ENCODE measurements around the gene GGA1. TPM values are rescaled to one million over a fixed set of nuclear protein-coding genes. Genes with fewer than 3 reads are reported as not detected.

GGA1 gene
- total and polyA plus RNA-seq, 10 of the 15 experiments (the other 5 are each of a cell fraction or from before 2014, with no cell fraction given), result 1.4 to 79.4 (median 44.4) TPM

GRCh38 chr22:37658133-37659065, 49.8 kb downstream of the GGA1 start, which contains the start of gene PDXP (continued):
- TF ChIP-seq PRDM15 (CRISPR knock-in tag; IDR thresholded peaks at IDR 0.05) (no peak), ETV6 (conservative IDR thresholded peaks at IDR 0.05 in 1 of 2, IDR thresholded peaks at IDR 0.05 in 1 of 2; ENCODE audit: borderline replicate concordance in 1 of 2, low read depth in 1 of 2) (no peak), CHD2 (IDR thresholded peaks at IDR 0.05; ENCODE audit: borderline replicate concordance, low read depth, low read length) (peak; percentile 89; the same call in 1 of the 2 replicates), ATF7 (IDR thresholded peaks at IDR 0.05; ENCODE audit: low read depth) (no peak), ZBTB4 (CRISPR knock-in tag; IDR thresholded peaks at IDR 0.05) (no peak)
- TF ChIP-seq, protein P1, sequence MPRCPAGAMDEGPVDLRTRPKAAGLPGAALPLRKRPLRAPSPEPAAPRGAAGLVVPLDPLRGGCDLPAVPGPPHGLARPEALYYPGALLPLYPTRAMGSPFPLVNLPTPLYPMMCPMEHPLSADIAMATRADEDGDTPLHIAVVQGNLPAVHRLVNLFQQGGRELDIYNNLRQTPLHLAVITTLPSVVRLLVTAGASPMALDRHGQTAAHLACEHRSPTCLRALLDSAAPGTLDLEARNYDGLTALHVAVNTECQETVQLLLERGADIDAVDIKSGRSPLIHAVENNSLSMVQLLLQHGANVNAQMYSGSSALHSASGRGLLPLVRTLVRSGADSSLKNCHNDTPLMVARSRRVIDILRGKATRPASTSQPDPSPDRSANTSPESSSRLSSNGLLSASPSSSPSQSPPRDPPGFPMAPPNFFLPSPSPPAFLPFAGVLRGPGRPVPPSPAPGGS (IDR thresholded peaks at IDR 0.05; ENCODE audit: borderline replicate concordance, insufficient read depth, low read depth, low read length, poor library complexity, severe bottlenecking), result no peak

All from GM12878 (cell line).